NCI-H2227 treated with DMSO at 0.1 percent for 48 hours (cell line): ENCODE data around the gene POC1B.

Source experiments
- DNase-seq: peaks from one replicate; lab custom pipeline; 2025; lab: John Stamatoyannopoulos, UW

POC1B gene

GRCh38 chr12:89538897-89539296, 13.1 kb upstream of the POC1B start:
- no peak for DNase-seq

GRCh38 chr12:89537389-89537788, 11.5 kb upstream of the POC1B start:
- DNase-seq = no peak

- DNase-seq = peak; percentile 55
Observed at GRCh38 chr12:89529738-89530137, 3.9 kb upstream of the POC1B start.

GRCh38 chr12:89528434-89528833, 2.6 kb upstream of the POC1B start:
- DNase-seq = no peak

- no peak for DNase-seq
Observed at GRCh38 chr12:89525305-89525823, 483 bp downstream of the POC1B start.

- peak; percentile 62 for DNase-seq
Observed at GRCh38 chr12:89524541-89525304, 1.1 kb downstream of the POC1B start, which contains the start of gene GALNT4. TSS of gene GALNT4 (minus strand) at chr12:89524796. CDS start at chr12:89524549, 247 bp downstream.

GRCh38 chr12:89523843-89524540, 1.9 kb downstream of the POC1B start:
- DNase-seq = no peak

- DNase-seq = no peak
Observed at GRCh38 chr12:89523393-89523792, 2.5 kb downstream of the POC1B start.

GRCh38 chr12:89521364-89522223, 4.3 kb downstream of the POC1B start:
- DNase-seq = no peak

GRCh38 chr12:89517720-89518119, 8.1 kb downstream of the POC1B start:
- no peak for DNase-seq

GRCh38 chr12:89516633-89517032, 9.2 kb downstream of the POC1B start:
- DNase-seq = no peak

- no peak for DNase-seq
Observed at GRCh38 chr12:89514751-89515150, 11.1 kb downstream of the POC1B start.

- DNase-seq = no peak
Observed at GRCh38 chr12:89513544-89513943, 12.3 kb downstream of the POC1B start.

- DNase-seq = no peak
Observed at GRCh38 chr12:89507015-89507824, 18.6 kb downstream of the POC1B start.

GRCh38 chr12:89506050-89506449, 19.8 kb downstream of the POC1B start:
- no peak for DNase-seq

- DNase-seq = no peak
Observed at GRCh38 chr12:89504560-89505346, 21.1 kb downstream of the POC1B start.

GRCh38 chr12:89501793-89502192, 24.1 kb downstream of the POC1B start:
- no peak for DNase-seq

- no peak for DNase-seq
Observed at GRCh38 chr12:89499857-89500256, 26.0 kb downstream of the POC1B start.

- no peak for DNase-seq
Observed at GRCh38 chr12:89497467-89497866, 28.4 kb downstream of the POC1B start.

GRCh38 chr12:89497005-89497404, 28.8 kb downstream of the POC1B start:
- DNase-seq = no peak
